Right ventricle myocardium superior (tissue), 1 donor: ENCODE data around the gene MEF2A. TPM values are rescaled to one million over a fixed set of nuclear protein-coding genes. Genes with fewer than 3 reads are reported as not detected.
A peak's percentile ranks its signal among the peaks of the same experiment; 100 is the strongest.
"Not testable (repeated sequence)": the region's sequence is repeated elsewhere in the genome, so short reads cannot be mapped to it uniquely, and the experiment has no call there.

ENCODE experiments used
- ATAC-seq: fragments of 200-7000 bp; cut with Tn5 transposase; one replicate; pipeline ENCODE4 v1.9.1; 2020; ENCODE audit warnings: mild to moderate bottlenecking; ENCODE audit not compliant: poor library complexity
- DNase-seq: peaks from one replicate; pipeline ENCODE4 v3.0.0-alpha.2; 2020
- intact Hi-C: fragments of 100-400 bp; cut with DNase I; formaldehyde crosslinking; loops from one replicate; pipeline ENCODE4 v1.11.2; 2022
- total RNA-seq: library from RNA; stranded (reverse); fragmentation: NEBNext Ultra II Directional; extraction: Animal tissue kit (Norgen Biotek cat#: 25700); gene quantifications from one replicate; pipeline ENCODE4 v1.2.1, GENCODE V29; 2021
- donor health status: DM: no; HTN: yes; CAD: no; lungs with severe emphysema.

The MEF2A gene
- total RNA-seq, 1 donor from 2014 or later: 137 TPM

GRCh38 chr15:99733268-99734039, 167.7 kb downstream of the MEF2A start, which contains the start of gene LYSMD4:
TSS of gene LYSMD4 (minus strand) at chr15:99733437. CDS start at chr15:99731999, 1,438 bp downstream.
- ATAC-seq (peak; percentile 98), DNase-seq (peak; percentile 99)
- intact Hi-C loops: no loop called here

- DNase-seq, ATAC-seq, intact Hi-C loops: not testable (repeated sequence)
Measured at GRCh38 chr15:99734040-99734291, 168.2 kb downstream of the MEF2A start.

DNA sequence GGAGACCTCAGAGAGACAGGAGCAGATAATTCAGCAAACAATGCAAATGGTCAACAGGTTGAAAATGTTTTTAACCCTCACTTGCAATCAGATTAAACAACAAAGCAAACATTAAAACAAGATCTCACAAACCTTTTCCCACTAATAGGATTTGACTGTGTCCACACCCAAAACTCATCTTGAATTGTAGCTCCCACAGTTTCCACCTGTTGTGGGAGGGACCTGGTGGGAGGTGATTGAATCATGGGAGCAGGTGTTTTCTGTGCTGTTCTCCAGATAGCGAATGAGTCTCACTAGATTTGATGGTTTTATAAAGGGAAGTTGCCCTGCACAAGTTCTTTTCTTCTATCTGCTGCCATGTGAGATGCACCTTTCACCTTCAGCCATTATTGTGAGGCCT, 168.8 kb downstream of the MEF2A start:
- no peak for DNase-seq
- intact Hi-C loops: no loop called here
- no peak for ATAC-seq

- intact Hi-C loops: no loop called here
- DNase-seq (no peak), ATAC-seq (no peak)
Measured at GRCh38 chr15:99735868-99736267, 170.1 kb downstream of the MEF2A start.

DNA sequence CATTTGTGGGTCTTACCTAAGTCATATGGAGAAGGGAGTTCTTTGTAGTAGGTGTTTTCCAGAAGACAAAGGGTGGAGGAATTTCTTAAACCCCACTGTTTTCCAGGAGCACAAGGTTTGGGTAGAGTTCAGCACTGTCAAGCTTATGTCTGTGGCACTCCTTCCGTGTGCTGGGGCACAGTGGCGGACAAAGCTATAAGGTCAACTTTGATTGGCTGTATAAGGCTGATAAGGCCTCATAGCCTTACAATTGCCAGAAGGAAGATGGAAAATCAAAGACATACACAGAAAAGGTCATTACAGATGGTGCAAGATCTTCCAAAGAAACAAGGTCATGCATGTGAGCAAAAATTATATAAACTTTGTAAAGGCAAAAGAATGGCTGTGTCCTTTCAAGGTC, 170.9 kb downstream of the MEF2A start:
- no peak for DNase-seq
- ATAC-seq: no peak
- intact Hi-C loops: no loop called here

- no peak for ATAC-seq
- intact Hi-C loops: no loop called here
- DNase-seq: no peak
Measured at GRCh38 chr15:99738021-99738847, 172.4 kb downstream of the MEF2A start.

DNA sequence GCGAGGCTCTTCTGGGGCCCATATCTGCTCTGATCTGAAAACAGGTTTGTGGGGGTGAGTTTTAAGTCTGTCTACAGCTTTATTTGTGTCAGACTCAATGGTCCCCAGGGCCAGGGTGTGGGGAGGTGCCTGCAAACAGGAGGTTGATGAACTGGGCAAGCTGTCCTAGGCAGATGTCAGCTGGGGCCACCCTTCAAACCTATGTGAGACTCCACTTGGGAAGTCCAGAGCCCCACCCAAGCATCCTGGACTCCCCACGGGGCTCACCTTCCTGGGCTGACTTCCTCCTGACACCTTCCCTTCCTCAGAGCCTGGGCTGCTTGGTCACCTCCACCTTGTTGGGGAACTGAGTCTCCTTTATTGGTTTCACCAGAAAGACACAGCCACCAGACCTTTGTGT, 176.1 kb downstream of the MEF2A start:
- DNase-seq (no peak), ATAC-seq (no peak)
- intact Hi-C loops: no loop called here

GRCh38 chr15:99744142-99744541, 178.4 kb downstream of the MEF2A start:
- DNase-seq (no peak), ATAC-seq (no peak)
- intact Hi-C loops: no loop called here

DNA sequence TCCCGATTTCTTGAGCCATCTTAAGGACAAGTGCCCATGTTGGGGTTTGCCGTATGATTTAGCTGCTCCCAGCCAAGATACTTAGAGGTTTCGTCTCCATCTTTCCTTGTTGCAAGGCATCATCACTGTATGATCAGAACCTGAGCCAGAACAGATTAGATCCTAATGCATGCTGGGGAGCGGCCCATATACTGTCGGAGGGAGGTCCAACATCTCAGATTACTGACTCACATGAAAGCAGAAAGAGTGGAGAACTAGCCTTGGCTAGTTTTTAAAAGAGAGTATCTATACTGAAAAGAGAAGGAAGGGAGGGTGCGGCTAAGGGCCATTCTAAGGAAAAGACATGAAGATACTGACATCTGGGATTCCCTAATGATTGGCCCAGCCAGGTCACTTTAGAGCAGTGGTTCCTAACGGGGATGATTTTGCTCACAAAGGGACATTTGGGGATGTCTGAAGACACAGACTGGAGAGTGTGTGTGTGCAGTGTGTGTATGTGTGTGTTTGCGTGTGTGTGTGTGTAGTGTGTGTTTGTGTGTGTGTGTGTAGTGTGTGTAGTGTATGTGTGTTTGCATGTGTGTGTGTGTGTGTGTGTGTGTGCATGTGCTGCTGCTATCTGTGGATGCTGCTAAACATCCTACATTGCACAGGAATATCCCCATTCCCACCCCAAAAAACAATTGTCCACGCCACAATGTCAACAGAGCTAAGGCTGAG, 179.7 kb downstream of the MEF2A start:
- no peak for ATAC-seq
- DNase-seq: no peak
- intact Hi-C loops: no loop called here

- ATAC-seq: no peak
- DNase-seq: no peak
- intact Hi-C loops: no loop called here
Measured at GRCh38 chr15:99749386-99749785, 183.6 kb downstream of the MEF2A start.

- ATAC-seq, intact Hi-C loops, DNase-seq: not testable (repeated sequence)
Measured at GRCh38 chr15:99750326-99750725, 184.5 kb downstream of the MEF2A start.

DNA sequence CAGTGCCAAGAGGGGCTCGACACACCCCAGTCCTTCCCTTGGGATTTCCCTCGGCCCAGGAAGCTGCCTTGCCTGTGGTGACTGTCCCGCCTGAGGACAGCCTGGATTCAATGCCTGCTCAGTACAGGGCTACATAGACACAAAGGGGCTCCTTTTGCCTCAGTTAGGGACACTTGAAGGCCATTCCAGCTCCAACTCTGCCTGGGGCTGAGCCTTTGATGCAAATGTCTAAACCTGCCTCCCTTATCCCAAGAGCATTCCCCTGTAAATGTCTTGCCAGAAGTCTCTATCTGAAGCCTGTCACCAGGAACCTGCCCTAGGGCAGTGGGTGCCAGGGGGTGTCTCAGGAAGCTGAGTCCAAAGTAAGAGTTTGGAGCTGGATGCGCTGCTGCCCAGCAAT, 186.8 kb downstream of the MEF2A start:
- no peak for ATAC-seq
- intact Hi-C loops: no loop called here
- DNase-seq: no peak

- intact Hi-C loops: no loop called here
- DNase-seq (no peak), ATAC-seq (no peak)
Measured at GRCh38 chr15:99753066-99753465, 187.3 kb downstream of the MEF2A start.

- DNase-seq (peak; percentile 50), ATAC-seq (peak; percentile 93)
- intact Hi-C loops: loop anchor here (5.0 kb wide), 1 partner anchor 469 kb away; no protein-coding TSS in a partner anchor
Measured at GRCh38 chr15:99755692-99756409, 190.1 kb downstream of the MEF2A start.

DNA sequence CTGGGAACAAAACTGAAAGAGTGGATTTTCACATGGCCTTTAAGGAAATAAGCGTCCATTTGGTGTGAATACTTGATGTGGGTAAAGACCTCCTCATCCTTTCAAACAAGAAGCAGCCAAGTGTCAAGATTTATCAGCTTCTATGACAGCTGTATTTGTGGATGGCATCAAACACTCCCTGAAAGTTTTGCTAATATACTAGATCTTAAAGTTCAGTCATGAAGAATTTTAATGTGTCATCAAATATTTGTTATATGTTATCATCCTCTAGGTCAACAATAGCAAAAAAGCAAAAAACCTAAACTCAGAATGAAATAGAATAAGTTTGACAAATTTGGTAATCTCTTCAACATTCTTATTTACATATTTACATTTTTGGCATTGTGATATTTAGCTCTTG, 196.5 kb downstream of the MEF2A start:
- intact Hi-C loops: no loop called here
- no peak for DNase-seq
- no peak for ATAC-seq

GRCh38 chr15:99763827-99764226, 198.0 kb downstream of the MEF2A start:
- intact Hi-C loops: no loop called here

GRCh38 chr15:99764522-99764921, 198.7 kb downstream of the MEF2A start:
- intact Hi-C loops: no loop called here
- DNase-seq: no peak

More at GRCh38 chr15:99763827-99764226, 198.0 kb downstream of the MEF2A start:
- ATAC-seq (no peak), DNase-seq (no peak)

More at GRCh38 chr15:99764522-99764921, 198.7 kb downstream of the MEF2A start:
- no peak for ATAC-seq
